Astrocyte (in vitro differentiated cells and primary cell): ENCODE measurements around the gene C3orf20.

Experiments
- EZH2 ChIP-seq: IDR thresholded peaks from 2 replicates; pipeline ENCODE4 v1.6.1; 2012; ENCODE audit warnings: mild to moderate bottlenecking, low read length, inconsistent platforms; ENCODE audit not compliant: insufficient read depth
- TF ChIP-seq, protein P1 (sequence below): IDR thresholded peaks from 2 replicates; pipeline ENCODE4 v1.5.1; 2011; ENCODE audit warnings: low read depth, mild to moderate bottlenecking, inconsistent platforms, low read length, moderate library complexity; ENCODE audit not compliant: insufficient read depth

DNA sequence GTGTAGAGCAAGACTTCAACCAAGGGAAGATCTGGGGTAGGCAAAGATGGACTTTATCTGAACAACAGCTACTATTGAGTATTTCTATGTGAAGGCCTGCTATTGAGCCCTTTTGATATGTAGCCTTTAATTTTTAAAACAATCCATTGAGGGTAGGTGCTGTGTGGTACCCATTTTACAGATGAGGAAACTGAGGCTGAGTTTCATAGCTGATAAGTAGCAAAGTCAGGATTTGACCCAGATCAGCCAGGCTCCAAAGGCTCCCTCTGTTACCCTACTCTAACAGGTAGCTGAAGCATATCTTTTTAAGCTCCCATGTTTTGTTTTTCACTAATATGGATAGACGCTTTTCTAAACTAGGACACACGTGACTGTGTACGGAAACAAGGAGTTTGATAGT, 141.4 kb downstream of the C3orf20 start:
- TF ChIP-seq, protein P1, sequence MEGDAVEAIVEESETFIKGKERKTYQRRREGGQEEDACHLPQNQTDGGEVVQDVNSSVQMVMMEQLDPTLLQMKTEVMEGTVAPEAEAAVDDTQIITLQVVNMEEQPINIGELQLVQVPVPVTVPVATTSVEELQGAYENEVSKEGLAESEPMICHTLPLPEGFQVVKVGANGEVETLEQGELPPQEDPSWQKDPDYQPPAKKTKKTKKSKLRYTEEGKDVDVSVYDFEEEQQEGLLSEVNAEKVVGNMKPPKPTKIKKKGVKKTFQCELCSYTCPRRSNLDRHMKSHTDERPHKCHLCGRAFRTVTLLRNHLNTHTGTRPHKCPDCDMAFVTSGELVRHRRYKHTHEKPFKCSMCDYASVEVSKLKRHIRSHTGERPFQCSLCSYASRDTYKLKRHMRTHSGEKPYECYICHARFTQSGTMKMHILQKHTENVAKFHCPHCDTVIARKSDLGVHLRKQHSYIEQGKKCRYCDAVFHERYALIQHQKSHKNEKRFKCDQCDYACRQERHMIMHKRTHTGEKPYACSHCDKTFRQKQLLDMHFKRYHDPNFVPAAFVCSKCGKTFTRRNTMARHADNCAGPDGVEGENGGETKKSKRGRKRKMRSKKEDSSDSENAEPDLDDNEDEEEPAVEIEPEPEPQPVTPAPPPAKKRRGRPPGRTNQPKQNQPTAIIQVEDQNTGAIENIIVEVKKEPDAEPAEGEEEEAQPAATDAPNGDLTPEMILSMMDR = no peak
- TF ChIP-seq EZH2 = no peak
